Measurements from ENCODE around the gene NPPC. TPM values are rescaled to one million over a fixed set of nuclear protein-coding genes. Genes with fewer than 3 reads are reported as not detected.

NPPC gene
- total and polyA plus RNA-seq, 10 of the 15 experiments (the other 5 are each of a cell fraction or from before 2014, with no cell fraction given): 0.15 TPM; not detected in 9

DNA sequence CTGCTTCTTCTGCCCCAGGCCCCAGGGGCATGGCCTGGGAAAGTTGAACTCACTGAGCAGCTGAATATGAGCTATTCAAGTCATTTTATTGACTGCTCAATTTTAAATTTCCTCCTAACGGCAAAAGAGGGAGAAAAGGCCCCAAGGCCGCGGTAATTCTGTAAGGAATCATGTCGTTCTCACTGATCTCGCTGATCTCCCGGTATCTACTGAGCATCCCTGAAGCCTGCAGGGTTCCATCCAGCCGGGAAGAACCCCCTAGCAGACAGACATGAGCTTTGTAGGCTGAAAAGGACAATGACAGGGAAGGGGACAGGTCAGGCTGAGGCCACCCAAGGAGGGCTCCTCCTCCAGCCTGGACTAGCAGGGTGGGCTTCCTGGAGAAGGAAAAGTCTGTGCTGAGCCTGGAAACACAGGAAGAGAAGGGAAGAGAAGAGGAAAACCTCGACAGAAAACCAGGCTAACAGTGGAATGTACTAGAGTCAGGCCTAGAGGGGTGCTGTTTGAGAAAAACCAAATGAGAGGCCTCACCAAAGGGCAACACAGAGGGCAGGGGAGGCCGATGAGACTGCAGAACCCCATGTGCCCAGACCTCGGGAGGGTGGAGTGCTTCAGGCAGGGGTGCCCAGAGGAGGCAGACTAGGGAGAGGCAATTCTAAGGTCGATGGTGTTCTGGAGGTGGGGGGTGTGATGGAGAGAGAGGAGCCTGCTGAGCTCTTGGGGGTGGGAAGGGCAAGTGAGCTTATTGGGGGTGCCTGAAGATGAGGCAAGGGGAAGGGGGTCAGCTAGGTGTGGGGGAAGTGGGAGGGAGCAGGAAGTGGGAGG lies 2.9 kb upstream of the NPPC start:
- Histone ChIP-seq H3K79me2 (ENCODE audit: control insufficient read depth, insufficient read depth, low read length) (no peaks in the 10 kb centered on the region), H3K9ac (ENCODE audit: control insufficient read depth, insufficient read depth, low read length) (no peak overlapping the region), H3K27me3 (replicated peaks in 1 of 2; ENCODE audit: control insufficient read depth in 2 of 2, insufficient read depth in 2 of 2, low read length in 1 of 2) (peaks cover 6 to 11% of the 10 kb centered on the region in 2 experiments; a peak in 3 of 4 replicates), H3K9me3 (replicated peaks; ENCODE audit: control insufficient read depth, insufficient read depth, low read length) (no peaks in the 10 kb centered on the region), H3K4me2 (ENCODE audit: control insufficient read depth, insufficient read depth) (no peak overlapping the region), H3K4me1 (ENCODE audit: control insufficient read depth, insufficient read depth, low read length) (peaks cover 13% of the 10 kb centered on the region), H2AFZ (ENCODE audit: control insufficient read depth, low read depth, low read length) (no peak overlapping the region), H3K4me3 (no peak overlapping the region), H3K27ac (ENCODE audit: control insufficient read depth, insufficient read depth) (no peak overlapping the region), H4K20me1 (ENCODE audit: control insufficient read depth, insufficient read depth) (no peaks in the 10 kb centered on the region), H3K36me3 (ENCODE audit: control insufficient read depth in 2 of 2, insufficient read depth in 2 of 2, low read length in 1 of 2) (no peaks in the 10 kb centered on the region)
- DNase-seq (ENCODE audit: low read depth, low spot score) (no peak), FAIRE-seq (no peak), ATAC-seq (no peak)
- no TSS peak for BruUV-seq (replicated peaks)
- intact Hi-C loops (cut with micrococcal nuclease; ENCODE audit: unreplicated experiment) (loop anchor here (5.0 to 10.0 kb wide), 2 partner anchors 366 to 513 kb away; no protein-coding TSS in a partner anchor), in situ Hi-C loops (cut with MboI) (no loop called here)
- ChIA-PET RAD21 (ENCODE audit: unreplicated experiment) (interaction anchor here (0.7 to 1.2 kb wide), 4 partner anchors 76 to 1803 kb away, joined by 3 to 5 read pairs (median 3); no protein-coding TSS in a partner anchor), CTCF (interaction anchor here (0.6 to 8.2 kb wide), 4 partner anchors 8 to 214 kb away, joined by 3 to 32 read pairs (median 5); no protein-coding TSS in a partner anchor), POLR2A (no interaction called here), SMC1A (ENCODE audit: uncharacterized antibody, unreplicated experiment) (interaction anchor here (1.5 kb wide), 1 partner anchor 8 kb away, joined by 3 read pairs; no protein-coding TSS in a partner anchor)
- 47% methylated on average over 11 of the region's 11 CpGs for WGBS (ENCODE audit: insufficient coverage, insufficient replicate concordance, low lambda C conversion rate, missing lambda C conversion rate)
- TF ChIP-seq NR2C1 (IDR thresholded peaks at IDR 0.05): no peak
- TF ChIP-seq SP1 (IDR thresholded peaks at IDR 0.05; ENCODE audit: low read depth, low read length): no peak
- no peak for TF ChIP-seq ZNF622 (IDR thresholded peaks at IDR 0.05)
- no peak for TF ChIP-seq SMC3 (IDR thresholded peaks at IDR 0.05; ENCODE audit: borderline replicate concordance, low read length)
- TF ChIP-seq POLR2AphosphoS5 (IDR thresholded peaks at IDR 0.05; ENCODE audit: low read length): no peak

DNA sequence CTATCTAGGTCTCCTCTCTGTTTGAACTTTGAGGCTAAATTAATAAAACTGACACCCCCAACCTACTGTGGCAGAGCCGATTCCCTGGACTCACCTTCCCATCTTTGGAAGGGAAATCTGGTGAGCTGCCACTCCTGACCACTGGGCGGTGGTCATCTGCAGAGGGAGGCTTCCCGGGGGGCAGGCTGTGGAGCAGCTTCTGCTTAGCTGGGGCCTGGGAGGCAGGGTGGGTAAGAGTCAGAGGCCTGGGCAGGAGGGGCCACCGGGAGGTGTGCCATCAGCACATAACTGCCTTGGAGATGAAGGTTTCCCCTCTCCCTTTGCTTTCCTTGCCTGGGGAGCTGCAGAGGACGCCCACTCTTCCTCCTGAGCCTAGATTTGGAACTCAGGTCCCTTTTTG lies 2.3 kb upstream of the NPPC start:
- 32% methylated on average over 5 of the region's 5 CpGs for WGBS (ENCODE audit: insufficient coverage, insufficient replicate concordance, low lambda C conversion rate, missing lambda C conversion rate)
- Histone ChIP-seq H3K4me3 (no peak overlapping the region), H3K9me3 (replicated peaks; ENCODE audit: control insufficient read depth, insufficient read depth, low read length) (no peaks in the 10 kb centered on the region), H3K79me2 (ENCODE audit: control insufficient read depth, insufficient read depth, low read length) (no peaks in the 10 kb centered on the region), H4K20me1 (ENCODE audit: control insufficient read depth, insufficient read depth) (no peaks in the 10 kb centered on the region), H3K27me3 (replicated peaks in 1 of 2; ENCODE audit: control insufficient read depth in 2 of 2, insufficient read depth in 2 of 2, low read length in 1 of 2) (peaks cover 6 to 13% of the 10 kb centered on the region in 2 experiments; a peak in 3 of 4 replicates), H3K27ac (ENCODE audit: control insufficient read depth, insufficient read depth) (no peak overlapping the region), H3K9ac (ENCODE audit: control insufficient read depth, insufficient read depth, low read length) (no peak overlapping the region), H3K36me3 (ENCODE audit: control insufficient read depth in 2 of 2, insufficient read depth in 2 of 2, low read length in 1 of 2) (no peaks in the 10 kb centered on the region), H3K4me1 (ENCODE audit: control insufficient read depth, insufficient read depth, low read length) (peaks cover 13% of the 10 kb centered on the region), H2AFZ (ENCODE audit: control insufficient read depth, low read depth, low read length) (no peak overlapping the region), H3K4me2 (ENCODE audit: control insufficient read depth, insufficient read depth) (no peak overlapping the region)
- ChIA-PET POLR2A (no interaction called here), CTCF (interaction anchor here (0.6 to 8.2 kb wide), 4 partner anchors 9 to 215 kb away, joined by 3 to 32 read pairs (median 5); no protein-coding TSS in a partner anchor), RAD21 (ENCODE audit: unreplicated experiment) (interaction anchor here (0.8 kb wide), 1 partner anchor 1804 kb away, joined by 3 read pairs; no protein-coding TSS in a partner anchor), SMC1A (ENCODE audit: uncharacterized antibody, unreplicated experiment) (interaction anchor here (0.6 kb wide), 1 partner anchor 215 kb away, joined by 3 read pairs; no protein-coding TSS in a partner anchor)
- in situ Hi-C loops (cut with MboI): no loop called here
- intact Hi-C loops (cut with micrococcal nuclease; ENCODE audit: unreplicated experiment): loop anchor here (5.0 to 10.0 kb wide), 2 partner anchors 366 to 514 kb away; no protein-coding TSS in a partner anchor
- ATAC-seq: no peak
- no peak for DNase-seq (ENCODE audit: low read depth, low spot score)
- TF ChIP-seq SMAD5 (IDR thresholded peaks at IDR 0.05; ENCODE audit: low read depth): no peak
- no peak for TF ChIP-seq CBX5 (IDR thresholded peaks at IDR 0.05; ENCODE audit: low read depth)
- TF ChIP-seq ZNF622 (IDR thresholded peaks at IDR 0.05): no peak
- TF ChIP-seq MTA3 (IDR thresholded peaks at IDR 0.05; ENCODE audit: borderline replicate concordance, low read length): no peak
- FAIRE-seq: no peak
- BruUV-seq (replicated peaks): no TSS peak
